ENCODE data around the gene ASTL. TPM values are rescaled to one million over a fixed set of nuclear protein-coding genes. Genes with fewer than 3 reads are reported as not detected.

Gene ASTL
- total RNA-seq, 2 experiments from 2014 or later = 0.49 TPM; not detected in 1

DNA sequence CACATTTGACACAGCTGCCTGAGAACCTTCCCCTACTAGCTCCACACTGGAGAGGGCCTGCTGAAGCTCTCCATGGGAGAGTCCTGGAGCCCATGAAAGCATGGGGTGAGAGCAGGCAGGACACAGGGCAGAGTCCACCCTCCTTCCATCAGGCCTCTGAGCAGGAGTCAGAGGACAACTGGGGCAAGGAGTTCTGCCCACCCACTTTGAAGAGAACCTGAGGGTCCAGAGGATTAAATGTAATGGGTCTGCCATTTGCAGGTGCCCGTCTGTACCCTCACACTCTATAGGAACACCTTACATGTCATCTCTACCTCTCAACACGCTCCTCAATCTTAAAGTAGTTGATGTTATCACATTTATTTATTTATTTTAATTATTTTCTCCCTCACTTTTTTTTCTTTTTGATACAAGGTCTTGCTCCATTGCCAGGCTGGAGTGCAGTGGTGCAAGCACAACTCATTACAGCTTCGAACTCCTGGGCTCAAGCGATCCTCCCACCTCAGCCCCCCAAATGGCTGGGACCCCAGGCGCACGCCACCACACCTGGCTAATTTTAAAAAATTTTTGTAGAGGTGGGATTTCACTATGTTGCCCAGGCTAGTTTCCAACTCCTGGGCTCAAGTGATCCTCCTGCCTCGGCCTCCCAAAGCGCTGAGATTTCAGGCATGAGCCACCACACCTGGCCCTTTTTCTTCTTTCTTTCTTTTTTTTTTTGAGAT, 32.1 kb downstream of the ASTL start:
- Histone ChIP-seq H3K9me3 (ENCODE audit: low read length) (no peaks in the 10 kb centered on the region), H4K20me1 (ENCODE audit: insufficient read depth, low read length) (no peaks in the 10 kb centered on the region), H3K4me3 (ENCODE audit: low read depth, low read length, poor library complexity, severe bottlenecking) (no peak overlapping the region), H2AFZ (ENCODE audit: low read length) (no peak overlapping the region), H3K79me2 (ENCODE audit: insufficient read depth, low read depth, low read length) (no peaks in the 10 kb centered on the region), H3K36me3 (ENCODE audit: insufficient read depth, low read length) (no peaks in the 10 kb centered on the region), H3K9me2 (ENCODE audit: insufficient read depth, low read length) (no peaks in the 10 kb centered on the region), H3K4me1 (ENCODE audit: insufficient read depth, low read length, poor library complexity, severe bottlenecking) (no peaks in the 10 kb centered on the region), H3K4me2 (ENCODE audit: low read length) (no peak overlapping the region), H3K27ac (ENCODE audit: low read depth, low read length, poor library complexity, severe bottlenecking) (no peak overlapping the region)
- no TSS peak for BruUV-seq (replicated peaks)
- CTCF ChIA-PET (ENCODE audit: unreplicated experiment) = no interaction called here
- POLR2A ChIA-PET = no interaction called here
- intact Hi-C loops (cut with micrococcal nuclease; ENCODE audit: unreplicated experiment) = no loop called here
- TF ChIP-seq, protein P1, sequence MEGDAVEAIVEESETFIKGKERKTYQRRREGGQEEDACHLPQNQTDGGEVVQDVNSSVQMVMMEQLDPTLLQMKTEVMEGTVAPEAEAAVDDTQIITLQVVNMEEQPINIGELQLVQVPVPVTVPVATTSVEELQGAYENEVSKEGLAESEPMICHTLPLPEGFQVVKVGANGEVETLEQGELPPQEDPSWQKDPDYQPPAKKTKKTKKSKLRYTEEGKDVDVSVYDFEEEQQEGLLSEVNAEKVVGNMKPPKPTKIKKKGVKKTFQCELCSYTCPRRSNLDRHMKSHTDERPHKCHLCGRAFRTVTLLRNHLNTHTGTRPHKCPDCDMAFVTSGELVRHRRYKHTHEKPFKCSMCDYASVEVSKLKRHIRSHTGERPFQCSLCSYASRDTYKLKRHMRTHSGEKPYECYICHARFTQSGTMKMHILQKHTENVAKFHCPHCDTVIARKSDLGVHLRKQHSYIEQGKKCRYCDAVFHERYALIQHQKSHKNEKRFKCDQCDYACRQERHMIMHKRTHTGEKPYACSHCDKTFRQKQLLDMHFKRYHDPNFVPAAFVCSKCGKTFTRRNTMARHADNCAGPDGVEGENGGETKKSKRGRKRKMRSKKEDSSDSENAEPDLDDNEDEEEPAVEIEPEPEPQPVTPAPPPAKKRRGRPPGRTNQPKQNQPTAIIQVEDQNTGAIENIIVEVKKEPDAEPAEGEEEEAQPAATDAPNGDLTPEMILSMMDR (conservative IDR thresholded peaks at IDR 0.05; ENCODE audit: low read length) = no peak
- TF ChIP-seq EZH2phosphoT487 (IDR thresholded peaks at IDR 0.05; ENCODE audit: borderline replicate concordance, low read depth, low read length) = no peak
- DNase-seq (ENCODE audit: low spot score) = no peak

DNA sequence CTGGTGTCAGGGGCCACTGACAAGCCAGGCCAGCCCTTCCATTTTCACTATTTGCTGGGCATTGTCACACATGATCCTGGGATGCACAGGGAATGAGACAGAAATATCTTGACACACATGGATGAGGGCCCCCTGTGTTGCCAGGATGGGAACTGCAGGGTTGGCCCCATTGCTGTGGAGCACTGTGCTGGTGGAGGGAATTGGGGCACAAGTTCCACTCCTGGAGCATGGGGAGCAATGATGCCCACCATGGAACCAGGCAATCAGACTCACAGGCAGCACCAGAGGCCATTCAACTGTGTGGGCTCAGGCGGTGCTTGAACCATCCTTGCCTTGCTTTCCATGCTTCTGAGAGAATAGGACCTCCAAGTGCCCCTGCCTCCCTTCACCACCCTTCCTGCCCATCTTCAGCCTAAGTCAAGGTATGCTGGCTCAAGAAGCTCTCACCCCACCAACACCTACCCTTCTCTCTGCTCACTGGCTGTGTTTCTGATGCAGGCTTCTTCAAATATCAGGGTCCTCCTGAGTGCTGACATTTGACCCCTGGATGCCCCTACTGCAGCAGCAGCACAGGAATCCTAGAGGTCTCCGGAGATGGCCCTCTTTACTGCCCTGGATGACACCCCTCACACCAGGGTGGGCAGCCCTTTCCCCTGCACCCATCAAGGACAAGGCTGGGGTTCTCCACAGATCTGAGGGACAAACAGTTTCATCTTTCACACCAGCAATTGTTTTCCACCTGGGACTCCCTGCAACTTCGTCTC, 33.0 kb downstream of the ASTL start:
- H3K79me2 ChIP-seq (ENCODE audit: insufficient read depth, low read depth, low read length) = no peaks in the 10 kb centered on the region
- H2AFZ ChIP-seq (ENCODE audit: low read length) = no peak overlapping the region
- H4K20me1 ChIP-seq (ENCODE audit: insufficient read depth, low read length) = no peaks in the 10 kb centered on the region
- DNase-seq (ENCODE audit: low spot score) = no peak
- ChIA-PET CTCF (ENCODE audit: unreplicated experiment) (interaction anchor here (0.6 to 0.9 kb wide), 2 partner anchors 103 to 159 kb away, joined by 3 to 4 read pairs; partner anchors contain the start of gene STARD7), POLR2A (no interaction called here)
- H3K27ac ChIP-seq (ENCODE audit: low read depth, low read length, poor library complexity, severe bottlenecking) = no peak overlapping the region
- H3K9me3 ChIP-seq (ENCODE audit: low read length) = no peaks in the 10 kb centered on the region
- no peaks in the 10 kb centered on the region for H3K36me3 ChIP-seq (ENCODE audit: insufficient read depth, low read length)
- H3K9me2 ChIP-seq (ENCODE audit: insufficient read depth, low read length) = no peaks in the 10 kb centered on the region
- no peaks in the 10 kb centered on the region for H3K4me1 ChIP-seq (ENCODE audit: insufficient read depth, low read length, poor library complexity, severe bottlenecking)
- BruUV-seq (replicated peaks) = no TSS peak
- H3K4me3 ChIP-seq (ENCODE audit: low read depth, low read length, poor library complexity, severe bottlenecking) = no peak overlapping the region
- no peak for TF ChIP-seq EZH2phosphoT487 (IDR thresholded peaks at IDR 0.05; ENCODE audit: borderline replicate concordance, low read depth, low read length)
- TF ChIP-seq, protein P1 (conservative IDR thresholded peaks at IDR 0.05; ENCODE audit: low read length) = no peak
- H3K4me2 ChIP-seq (ENCODE audit: low read length) = no peak overlapping the region
- intact Hi-C loops (cut with micrococcal nuclease; ENCODE audit: unreplicated experiment) = no loop called here

DNA sequence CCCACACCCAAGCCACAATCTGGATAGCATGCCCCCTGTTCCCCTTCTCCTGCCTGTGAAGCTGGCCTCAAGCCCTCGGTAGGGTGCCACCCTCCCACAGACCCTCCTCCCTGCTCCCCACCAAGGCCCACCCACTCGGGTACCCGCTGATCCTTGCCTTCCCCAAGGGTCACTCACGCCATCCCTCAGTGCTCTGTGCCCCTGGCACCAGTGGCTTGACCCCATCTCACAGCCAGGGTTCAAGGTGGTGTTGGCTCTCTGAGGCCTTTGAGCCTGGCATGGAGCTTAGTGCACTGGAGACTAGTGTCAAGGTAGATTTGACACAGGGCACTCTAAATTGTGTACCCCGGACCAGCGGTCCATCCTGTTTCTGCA, 33.8 kb downstream of the ASTL start:
- H4K20me1 ChIP-seq (ENCODE audit: insufficient read depth, low read length) = no peaks in the 10 kb centered on the region
- no peak for TF ChIP-seq EZH2phosphoT487 (IDR thresholded peaks at IDR 0.05; ENCODE audit: borderline replicate concordance, low read depth, low read length)
- TF ChIP-seq, protein P1 (conservative IDR thresholded peaks at IDR 0.05; ENCODE audit: low read length) = no peak
- H2AFZ ChIP-seq (ENCODE audit: low read length) = no peak overlapping the region
- H3K36me3 ChIP-seq (ENCODE audit: insufficient read depth, low read length) = no peaks in the 10 kb centered on the region
- CTCF ChIA-PET (ENCODE audit: unreplicated experiment) = interaction anchor here (0.9 kb wide), 1 partner anchor 104 kb away, joined by 3 read pairs; the partner anchor contains the start of gene STARD7
- no peak for DNase-seq (ENCODE audit: low spot score)
- no peaks in the 10 kb centered on the region for H3K9me3 ChIP-seq (ENCODE audit: low read length)
- no peaks in the 10 kb centered on the region for H3K4me1 ChIP-seq (ENCODE audit: insufficient read depth, low read length, poor library complexity, severe bottlenecking)
- H3K9me2 ChIP-seq (ENCODE audit: insufficient read depth, low read length) = no peaks in the 10 kb centered on the region
- no peak overlapping the region for H3K4me2 ChIP-seq (ENCODE audit: low read length)
- H3K4me3 ChIP-seq (ENCODE audit: low read depth, low read length, poor library complexity, severe bottlenecking) = no peak overlapping the region
- H3K27ac ChIP-seq (ENCODE audit: low read depth, low read length, poor library complexity, severe bottlenecking) = no peak overlapping the region
- no TSS peak for BruUV-seq (replicated peaks)
- intact Hi-C loops (cut with micrococcal nuclease; ENCODE audit: unreplicated experiment) = no loop called here
- H3K79me2 ChIP-seq (ENCODE audit: insufficient read depth, low read depth, low read length) = no peaks in the 10 kb centered on the region
- POLR2A ChIA-PET = no interaction called here
